Esophagus muscularis mucosa (tissue), 4 donors: ENCODE data around the gene KIF2C. TPM values are rescaled to one million over a fixed set of nuclear protein-coding genes. Genes with fewer than 3 reads are reported as not detected.
"Not testable (repeated sequence)": the region's sequence is repeated elsewhere in the genome, so short reads cannot be mapped to it uniquely, and the experiment has no call there.

Source experiments
- DNase-seq: peaks from one replicate; pipeline ENCODE4 v3.0.0-alpha.2; 2017; ENCODE audit errors: extremely low spot score
- H3K27ac ChIP-seq, 4 donors: fragments of 200-600 bp; sonication (generic); replicated peaks in 1 of 4; 1 replicate in 3 of 4; 2 replicates in 1 of 4; pipeline ENCODE4 v1.5.1; 2016 to 2019; ENCODE audit warnings: mild to moderate bottlenecking in 1 of 4
- H3K27me3 ChIP-seq, 4 donors: fragments of 200-600 bp; sonication (generic); one replicate each; pipeline versions ENCODE4 v1.5.1 to v1.6.0; 2016 to 2019
- H3K36me3 ChIP-seq, 4 donors: fragments of 200-600 bp; sonication (generic); one replicate each; pipeline ENCODE4 v1.5.1; 2016 to 2019
- H3K4me1 ChIP-seq, 4 donors: fragments of 200-600 bp; sonication (generic); one replicate each; pipeline ENCODE4 v1.5.1; 2016 to 2019
- H3K4me3 ChIP-seq, 4 donors: fragments of 200-600 bp; sonication (generic); 1 replicate in 2 of 4; 2 replicates in 2 of 4; pipeline ENCODE4 v1.5.1; 2016 to 2019; ENCODE audit warnings: mild to moderate bottlenecking in 4 of 4, moderate library complexity in 1 of 4
- H3K9me3 ChIP-seq, 4 donors: fragments of 200-600 bp; sonication (generic); 1 replicate in 3 of 4; 2 replicates in 1 of 4; pipeline ENCODE4 v1.5.1; 2016 to 2019
- CTCF ChIP-seq, 3 experiments: fragments of 200-600 bp in 2 of 3; fragments of 450-650 bp in 1 of 3; sonication (generic) in 2 of 3; IDR thresholded peaks; one replicate each; pipeline ENCODE4 v1.5.1; 2017 to 2019; ENCODE audit warnings: antibody characterized with exemption in 3 of 3, mild to moderate bottlenecking in 2 of 3, moderate library complexity in 1 of 3
- EP300 ChIP-seq: sonication (generic); formaldehyde crosslinking; IDR thresholded peaks from one replicate; pipeline ENCODE4 v1.6.1; 2017; ENCODE audit warnings: antibody characterized with exemption
- POLR2A ChIP-seq: fragments of 450-650 bp; IDR thresholded peaks from one replicate; pipeline ENCODE4 v1.6.1; 2017; ENCODE audit warnings: antibody characterized with exemption, moderate library complexity, mild to moderate bottlenecking, low read depth
- POLR2AphosphoS5 ChIP-seq, 2 donors: sonication (generic); formaldehyde crosslinking; IDR thresholded peaks; one replicate each; pipeline ENCODE4 v1.6.1; 2017; ENCODE audit warnings: antibody characterized with exemption in 2 of 2
- WGBS: methylation state at CpG from one replicate; pipeline ENCODE4 v1.1.5; 2018; 5-methylcytosine and 5-hydroxymethylcytosine counted together
- intact Hi-C: fragments of 100-400 bp; cut with DNase I; formaldehyde crosslinking; loops from one replicate; pipeline ENCODE4 v1.15.1; 2023
- small RNA-seq, 3 donors: library from RNA; depleted of rRNA; stranded (forward); fragments of <200 nt; gene quantifications; one replicate each; pipeline ENCODE3, GENCODE V24; 2016
- total RNA-seq, 4 donors: library from RNA; depleted of rRNA; stranded (reverse); fragments of >200 nt; gene quantifications; one replicate each; pipeline versions ENCODE4 v1.1.0 to v1.2.1, GENCODE V29; 2016

The KIF2C gene
- total RNA-seq, 4 donors from 2014 or later = 0.17 to 1.2 (median 0.96) TPM

- Histone ChIP-seq H3K9me3 (no peaks in the 10 kb centered on the region), H3K27ac (peak overlapping the region; percentile 93 to 97 (median 96)), H3K4me3 (peak overlapping the region; percentile 60 to 70 (median 63)), H3K27me3 (no peaks in the 10 kb centered on the region), H3K36me3 (peaks cover 0 to 15% (median 0%) of the 10 kb centered on the region in 4 donors), H3K4me1 (peaks cover 49 to 68% (median 64%) of the 10 kb centered on the region in 4 donors)
- no peak for DNase-seq
- 56% methylated on average over 45 of the region's 48 CpGs for WGBS
- intact Hi-C loops = no loop called here
- no peak for TF ChIP-seq POLR2A
Observed at GRCh38 chr1:44812822-44813543, 73.3 kb downstream of the KIF2C start.

DNA sequence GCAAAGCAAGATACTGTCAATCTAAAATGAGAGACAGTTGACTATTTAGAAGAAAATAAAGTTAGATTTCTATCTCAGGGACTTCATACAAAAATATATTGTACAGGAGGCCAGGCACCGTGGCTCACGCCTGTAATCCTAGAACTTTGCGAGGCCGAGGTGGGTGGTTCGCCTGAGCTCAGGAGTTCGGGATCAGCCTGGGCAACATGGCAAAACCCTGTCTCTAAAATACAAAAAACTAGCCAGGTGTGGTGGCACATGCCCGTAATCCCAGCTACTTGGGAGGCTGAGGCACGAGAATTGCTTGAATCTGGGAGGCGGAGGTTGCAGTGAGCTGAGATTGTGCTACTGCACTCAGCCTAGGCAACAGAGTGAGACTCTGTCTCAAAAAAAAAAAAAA is 76.3 kb downstream of the KIF2C start:
- H3K27ac ChIP-seq, H3K4me3 ChIP-seq, DNase-seq, intact Hi-C loops, H3K9me3 ChIP-seq, H3K27me3 ChIP-seq: not testable (repeated sequence)
- WGBS = 84% methylated on average over 9 of the region's 9 CpGs
- peaks cover 0 to 15% (median 0%) of the 10 kb centered on the region in 4 donors for H3K36me3 ChIP-seq
- peaks cover 35 to 60% (median 58%) of the 10 kb centered on the region in 4 donors for H3K4me1 ChIP-seq

DNA sequence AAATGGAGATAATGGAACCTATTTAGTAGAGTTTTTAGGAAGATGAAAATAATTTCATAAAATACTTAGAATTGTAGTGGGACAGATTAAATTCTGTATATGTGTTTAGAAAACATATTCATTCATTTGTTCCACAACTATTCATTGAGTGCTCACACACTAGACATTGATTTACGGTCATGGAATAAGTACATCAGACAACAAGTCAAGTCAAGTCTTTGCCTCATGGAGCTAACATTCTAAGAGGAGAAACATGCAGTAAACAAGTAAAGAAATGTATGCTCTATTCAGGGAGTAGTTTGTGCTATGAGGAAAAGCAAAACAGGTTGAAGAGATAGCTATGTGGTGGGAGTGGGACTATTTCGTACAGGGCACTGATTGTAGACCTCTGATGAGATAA is 77.7 kb downstream of the KIF2C start:
- Histone ChIP-seq H3K27me3 (no peaks in the 10 kb centered on the region), H3K9me3 (no peaks in the 10 kb centered on the region), H3K4me1 (peaks cover 27 to 52% (median 48%) of the 10 kb centered on the region in 4 donors), H3K27ac (no peak overlapping the region), H3K36me3 (peaks cover 0 to 15% (median 0%) of the 10 kb centered on the region in 4 donors), H3K4me3 (no peak overlapping the region)
- WGBS = 90% methylated on average over 2 of the region's 2 CpGs
- intact Hi-C loops = no loop called here
- TF ChIP-seq POLR2A (no peak), CTCF (IDR thresholded peaks at IDR 0.05) (no peak), POLR2AphosphoS5 (IDR thresholded peaks at IDR 0.05) (no peak), EP300 (no peak)
- DNase-seq = no peak

Small RNA genes lying within 50 kb of the gene (small RNA-seq; reads per million reads assigned to genes)
- gene RNU5D-1 = 0.34 to 0.92 (median 0.56) reads per million in 3 donors
- 0 to 0.84 (median 0) reads per million in 3 donors for gene RNU5F-1
- gene SNORD38A = 506 to 720 (median 549) reads per million in 3 donors
- 0 reads per million in 3 donors for gene SNORD38B
- 1,587 to 2,302 (median 1,840) reads per million in 3 donors for gene SNORD46
- 0 reads per million in 3 donors for gene SNORD55

Other genes starting within 250 kb of the KIF2C start
- gene TMEM53, start 65.4 kb upstream of the KIF2C start, total RNA-seq = 1 to 10 TPM; 4.5 to 7.0 (median 5.7) TPM
- under 1 TPM; 0.26 to 0.75 (median 0.54) TPM for gene ARMH1, start 65.1 kb upstream of the KIF2C start, total RNA-seq
- not detected for gene RNU5D-1, start 8.7 kb upstream of the KIF2C start, total RNA-seq
- 1,000 to 10,000 TPM; 1,063 to 2,408 (median 1,844) TPM for gene RPS8, start 35.7 kb downstream of the KIF2C start, total RNA-seq
- gene BEST4, start 48.3 kb downstream of the KIF2C start, total RNA-seq = under 1 TPM in 1 of 4 donors, not detected in 3; 0.29 TPM
- gene PLK3, start 60.5 kb downstream of the KIF2C start, total RNA-seq = 10 to 100 TPM in 2 of 4 donors, 1 to 10 TPM in 2; 7.9 to 46.4 (median 10.5) TPM
- under 1 TPM in 1 of 4 donors, not detected in 3; 0.83 TPM for gene DYNLT4, start 67.5 kb downstream of the KIF2C start, total RNA-seq
- 1 to 10 TPM; 2.7 to 6.6 (median 3.4) TPM for gene BTBD19, start 68.7 kb downstream of the KIF2C start, total RNA-seq
- 1 to 10 TPM in 2 of 4 donors, under 1 TPM in 2; 0.66 to 2.6 (median 1.1) TPM for gene PTCH2, start 103.4 kb downstream of the KIF2C start, total RNA-seq
- 10 to 100 TPM; 23.4 to 27.4 (median 26.0) TPM for gene EIF2B3, start 246.8 kb downstream of the KIF2C start, total RNA-seq